ENCODE data around the gene ACTRT2.

Gene ACTRT2

DNA sequence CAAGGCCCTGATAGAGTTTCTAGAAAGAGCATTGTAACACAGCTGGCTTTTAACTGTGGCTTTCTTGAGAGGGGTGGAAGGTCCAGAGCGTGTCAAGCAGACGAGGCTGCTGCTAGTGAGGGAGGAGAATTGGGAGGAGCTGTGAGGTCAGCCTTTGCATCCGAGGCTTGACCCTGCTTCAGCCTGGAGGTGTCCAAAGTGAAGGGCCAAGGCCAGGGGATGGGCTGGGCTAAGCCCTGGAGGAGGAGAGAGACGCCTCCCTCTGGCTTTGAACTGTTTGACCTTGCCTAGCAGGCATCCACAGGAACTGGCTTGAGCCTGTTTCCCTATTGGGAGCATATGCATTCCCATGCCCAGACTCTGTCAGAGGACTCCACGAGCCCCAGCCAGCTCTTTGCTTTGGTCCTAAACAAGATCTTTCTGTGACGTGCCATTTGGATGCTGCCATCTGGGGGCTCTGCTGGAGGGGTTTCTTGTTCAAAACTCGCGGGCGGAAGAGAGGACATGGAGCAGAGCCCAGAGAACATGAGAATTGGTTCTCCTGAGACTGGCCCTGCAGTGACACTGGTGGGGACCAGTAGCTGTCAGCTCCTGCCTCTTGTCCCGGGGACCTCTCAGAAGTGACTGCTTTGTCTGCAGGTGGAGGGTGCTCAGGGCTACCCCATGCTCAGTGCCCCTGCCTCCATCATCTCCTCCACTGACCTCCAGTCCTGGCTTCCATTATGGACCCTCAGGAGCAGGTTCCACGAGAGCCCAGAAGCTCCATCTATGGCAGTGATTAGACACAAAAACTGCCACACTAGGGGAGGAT lies 5.5 kb downstream of the ACTRT2 start:
- DNase-seq: no peak
- H3K9me3 ChIP-seq (ENCODE audit: control insufficient read depth, low read length): no peaks in the 10 kb centered on the region
- no peak overlapping the region for H3K4me3 ChIP-seq (ENCODE audit: insufficient read depth, low read depth, low read length, poor library complexity, severe bottlenecking)
- H3K4me1 ChIP-seq (ENCODE audit: control insufficient read depth, insufficient read depth, low read length, poor library complexity, severe bottlenecking): no peaks in the 10 kb centered on the region
- H3K27me3 ChIP-seq (replicated peaks; ENCODE audit: control insufficient read depth, insufficient read depth, low read length, poor library complexity, severe bottlenecking): no peaks in the 10 kb centered on the region
- H3K36me3 ChIP-seq (ENCODE audit: control insufficient read depth, insufficient read depth, low read length): no peaks in the 10 kb centered on the region
- no peak overlapping the region for H3K27ac ChIP-seq (ENCODE audit: insufficient read depth, low read length, poor library complexity, severe bottlenecking)

DNA sequence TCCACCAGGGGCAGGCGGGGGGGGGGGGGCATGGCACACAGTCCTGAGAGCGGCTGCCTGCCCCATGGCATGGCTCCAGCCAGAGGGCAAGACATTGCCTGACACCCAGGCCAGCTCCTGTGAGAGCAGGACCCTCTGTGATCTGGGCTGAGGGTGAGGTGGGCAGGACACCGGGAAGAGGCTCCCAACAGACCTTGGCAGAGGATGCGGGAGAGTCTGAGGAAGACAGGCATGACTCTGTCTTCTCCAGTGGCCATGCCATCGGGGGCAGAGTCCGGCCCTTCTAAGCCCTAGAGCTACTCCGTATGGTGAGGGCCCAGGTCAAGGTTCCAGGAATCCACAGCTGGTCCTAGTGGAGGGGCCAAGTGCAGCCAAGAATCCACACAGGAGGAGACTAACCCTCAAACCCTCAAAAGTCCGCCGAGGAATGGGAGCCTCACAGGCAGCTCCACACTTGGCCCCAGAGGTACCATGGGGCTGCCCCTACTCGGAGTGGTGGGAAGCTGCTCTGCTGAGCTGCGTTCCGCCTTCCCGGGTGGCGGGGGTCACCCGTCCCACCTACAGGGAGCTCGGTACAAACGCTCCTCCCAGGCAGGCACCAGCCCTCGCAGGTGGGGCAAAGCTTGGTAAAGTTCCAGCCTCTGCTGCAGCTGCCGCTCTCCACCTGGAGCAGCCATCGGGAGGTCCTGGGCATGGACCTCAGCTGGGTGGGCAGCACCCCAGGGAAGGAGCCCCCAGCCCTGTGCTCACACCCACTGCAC lies 6.5 kb downstream of the ACTRT2 start:
- Histone ChIP-seq H3K4me3 (ENCODE audit: insufficient read depth, low read depth, low read length, poor library complexity, severe bottlenecking) (no peak overlapping the region), H3K27me3 (replicated peaks; ENCODE audit: control insufficient read depth, insufficient read depth, low read length, poor library complexity, severe bottlenecking) (no peaks in the 10 kb centered on the region), H3K9me3 (ENCODE audit: control insufficient read depth, low read length) (no peaks in the 10 kb centered on the region), H3K27ac (ENCODE audit: insufficient read depth, low read length, poor library complexity, severe bottlenecking) (no peak overlapping the region), H3K4me1 (ENCODE audit: control insufficient read depth, insufficient read depth, low read length, poor library complexity, severe bottlenecking) (peaks cover 4% of the 10 kb centered on the region), H3K36me3 (ENCODE audit: control insufficient read depth, insufficient read depth, low read length) (no peaks in the 10 kb centered on the region)
- no peak for DNase-seq

DNA sequence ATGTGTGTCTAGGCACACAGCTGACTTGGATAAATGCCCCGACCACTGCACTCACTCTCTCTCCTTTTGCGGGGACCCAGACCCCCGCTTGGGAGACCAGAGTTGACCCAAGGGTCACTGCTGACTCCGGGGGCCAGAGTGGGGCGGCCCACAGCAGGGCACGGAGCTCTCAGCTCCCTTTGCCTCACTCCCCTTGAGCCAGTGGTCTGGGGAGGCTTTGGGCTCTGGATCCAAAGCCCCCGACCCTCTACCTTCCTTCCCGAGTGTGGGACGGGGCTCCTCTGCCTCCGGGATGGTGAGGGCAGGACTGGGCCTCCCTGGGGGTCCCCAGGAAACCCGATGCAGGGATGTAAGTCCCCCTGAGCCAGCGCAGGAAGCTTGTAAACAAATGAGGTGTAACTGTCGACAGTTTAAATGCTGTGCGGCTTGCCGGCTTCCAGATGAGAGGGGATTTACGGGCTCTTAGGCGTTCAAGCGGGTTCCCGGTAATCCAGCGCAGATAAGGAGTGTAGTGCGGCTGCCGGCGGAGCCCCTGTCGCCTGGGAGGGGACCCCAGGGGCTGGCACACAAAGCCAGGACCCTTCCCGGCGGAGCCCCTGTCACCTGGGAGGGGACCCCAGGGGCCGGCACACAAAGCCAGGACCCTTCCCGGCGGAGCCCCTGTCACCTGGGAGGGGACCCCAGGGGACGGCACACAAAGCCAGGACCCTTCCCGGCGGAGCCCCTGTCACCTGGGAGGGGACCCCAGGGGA lies 7.4 kb downstream of the ACTRT2 start:
- DNase-seq: no peak
- Histone ChIP-seq H3K4me3 (ENCODE audit: insufficient read depth, low read depth, low read length, poor library complexity, severe bottlenecking) (no peak overlapping the region), H3K36me3 (ENCODE audit: control insufficient read depth, insufficient read depth, low read length) (no peaks in the 10 kb centered on the region), H3K27ac (ENCODE audit: insufficient read depth, low read length, poor library complexity, severe bottlenecking) (no peak overlapping the region), H3K27me3 (replicated peaks; ENCODE audit: control insufficient read depth, insufficient read depth, low read length, poor library complexity, severe bottlenecking) (no peaks in the 10 kb centered on the region), H3K9me3 (ENCODE audit: control insufficient read depth, low read length) (no peaks in the 10 kb centered on the region), H3K4me1 (ENCODE audit: control insufficient read depth, insufficient read depth, low read length, poor library complexity, severe bottlenecking) (peaks cover 10% of the 10 kb centered on the region)

DNA sequence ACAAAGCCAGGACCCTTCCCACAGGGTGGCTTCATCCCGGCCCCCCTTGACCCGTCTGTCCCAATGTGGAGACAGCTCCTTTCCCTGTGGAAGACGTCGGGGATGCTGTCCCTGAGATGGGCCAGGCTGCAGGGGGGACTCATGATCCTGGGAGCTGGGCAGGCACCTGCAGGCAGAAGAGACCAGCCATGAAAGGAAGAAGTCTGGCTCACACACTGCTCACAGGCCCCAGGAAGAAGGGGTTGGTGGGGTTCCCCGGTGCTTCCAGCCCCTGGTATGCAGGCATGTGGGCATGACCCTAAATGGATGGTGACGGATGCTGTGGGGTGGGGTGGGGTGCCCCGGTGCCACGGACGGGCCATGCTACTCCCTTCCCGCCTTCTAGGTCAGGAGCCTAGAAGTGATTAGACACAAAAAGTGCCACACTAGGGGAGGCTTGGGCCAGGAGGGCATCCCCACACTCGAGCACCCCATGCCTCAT lies 8.3 kb downstream of the ACTRT2 start:
- peaks cover 13% of the 10 kb centered on the region for H3K4me1 ChIP-seq (ENCODE audit: control insufficient read depth, insufficient read depth, low read length, poor library complexity, severe bottlenecking)
- H3K27ac ChIP-seq (ENCODE audit: insufficient read depth, low read length, poor library complexity, severe bottlenecking): no peak overlapping the region
- no peak for DNase-seq
- H3K27me3 ChIP-seq (replicated peaks; ENCODE audit: control insufficient read depth, insufficient read depth, low read length, poor library complexity, severe bottlenecking): no peaks in the 10 kb centered on the region
- H3K4me3 ChIP-seq (ENCODE audit: insufficient read depth, low read depth, low read length, poor library complexity, severe bottlenecking): no peak overlapping the region
- H3K36me3 ChIP-seq (ENCODE audit: control insufficient read depth, insufficient read depth, low read length): no peaks in the 10 kb centered on the region
- H3K9me3 ChIP-seq (ENCODE audit: control insufficient read depth, low read length): no peaks in the 10 kb centered on the region

DNA sequence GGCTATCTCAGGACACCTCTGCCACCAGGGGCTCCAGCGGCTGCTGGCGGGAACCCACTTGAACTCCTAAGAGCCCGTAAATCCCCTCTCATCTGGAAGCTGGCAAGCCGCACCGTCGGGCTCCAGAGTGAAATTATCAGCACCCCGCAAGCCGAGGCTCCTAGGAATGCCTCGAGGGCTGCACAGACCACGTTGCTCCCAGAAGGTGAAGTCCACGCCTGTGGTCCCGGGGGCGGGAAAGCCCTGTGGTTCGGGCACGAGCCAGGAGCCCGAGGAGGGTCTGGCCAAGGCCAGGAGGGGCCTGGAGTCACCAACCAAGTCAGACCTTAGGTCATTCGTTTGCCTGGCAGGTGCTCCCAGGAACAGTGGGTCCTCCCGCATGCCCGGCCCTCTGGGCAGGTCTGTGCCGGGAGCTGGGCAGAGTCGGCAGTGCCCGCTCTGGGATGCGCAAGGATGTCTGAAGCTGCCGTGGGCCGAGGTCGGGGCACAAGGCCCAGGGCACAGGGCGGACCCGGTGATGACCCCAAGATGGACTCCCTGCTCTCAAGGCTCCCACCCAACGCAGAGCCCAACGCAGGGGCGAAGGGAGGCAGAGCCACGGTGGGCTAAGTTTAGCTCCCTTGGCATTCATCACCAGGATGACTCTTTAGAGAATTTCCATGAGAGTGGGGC lies 8.9 kb downstream of the ACTRT2 start:
- Histone ChIP-seq H3K27ac (ENCODE audit: insufficient read depth, low read length, poor library complexity, severe bottlenecking) (no peak overlapping the region), H3K4me3 (ENCODE audit: insufficient read depth, low read depth, low read length, poor library complexity, severe bottlenecking) (no peak overlapping the region), H3K9me3 (ENCODE audit: control insufficient read depth, low read length) (no peaks in the 10 kb centered on the region), H3K4me1 (ENCODE audit: control insufficient read depth, insufficient read depth, low read length, poor library complexity, severe bottlenecking) (peaks cover 13% of the 10 kb centered on the region), H3K27me3 (replicated peaks; ENCODE audit: control insufficient read depth, insufficient read depth, low read length, poor library complexity, severe bottlenecking) (no peaks in the 10 kb centered on the region), H3K36me3 (ENCODE audit: control insufficient read depth, insufficient read depth, low read length) (no peaks in the 10 kb centered on the region)
- DNase-seq: no peak

DNA sequence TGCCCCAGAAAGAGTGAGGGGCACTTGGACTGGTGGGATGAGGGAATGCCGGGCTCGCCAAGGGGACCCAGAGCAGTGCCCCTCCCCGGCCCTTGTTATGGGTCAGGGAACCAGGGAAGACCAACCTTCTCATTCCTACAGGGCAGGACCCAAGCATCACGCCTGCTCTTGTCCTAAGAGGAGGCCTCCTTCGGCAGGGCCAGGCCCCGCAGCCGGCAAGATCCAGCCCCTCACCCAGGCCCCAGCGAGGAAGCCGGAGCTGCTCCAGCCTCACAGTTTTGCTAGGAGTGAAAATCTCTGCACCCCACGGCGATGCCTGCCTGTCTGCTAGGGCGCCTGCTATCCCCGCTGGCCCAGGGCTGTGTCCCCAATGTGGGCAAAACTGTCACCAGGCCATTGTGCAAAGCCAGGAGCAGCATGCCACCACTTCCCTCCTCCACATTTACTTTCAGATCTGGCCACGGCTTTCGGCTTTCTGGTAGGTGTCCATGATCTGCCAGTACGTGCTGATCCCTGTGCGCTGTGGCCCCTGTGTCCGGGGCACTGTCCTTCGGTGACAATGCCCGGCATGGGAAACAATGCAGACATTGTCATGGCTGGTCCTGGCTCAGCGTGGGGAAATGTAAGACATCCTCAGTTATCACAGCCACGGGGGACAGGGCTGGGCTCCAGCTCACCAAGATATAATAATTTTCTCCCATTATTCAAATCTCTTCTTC lies 9.6 kb downstream of the ACTRT2 start:
- Histone ChIP-seq H3K4me1 (ENCODE audit: control insufficient read depth, insufficient read depth, low read length, poor library complexity, severe bottlenecking) (peaks cover 13% of the 10 kb centered on the region), H3K36me3 (ENCODE audit: control insufficient read depth, insufficient read depth, low read length) (no peaks in the 10 kb centered on the region), H3K27me3 (replicated peaks; ENCODE audit: control insufficient read depth, insufficient read depth, low read length, poor library complexity, severe bottlenecking) (no peaks in the 10 kb centered on the region), H3K27ac (ENCODE audit: insufficient read depth, low read length, poor library complexity, severe bottlenecking) (no peak overlapping the region), H3K4me3 (ENCODE audit: insufficient read depth, low read depth, low read length, poor library complexity, severe bottlenecking) (no peak overlapping the region), H3K9me3 (ENCODE audit: control insufficient read depth, low read length) (no peaks in the 10 kb centered on the region)
- DNase-seq: no peak

DNA sequence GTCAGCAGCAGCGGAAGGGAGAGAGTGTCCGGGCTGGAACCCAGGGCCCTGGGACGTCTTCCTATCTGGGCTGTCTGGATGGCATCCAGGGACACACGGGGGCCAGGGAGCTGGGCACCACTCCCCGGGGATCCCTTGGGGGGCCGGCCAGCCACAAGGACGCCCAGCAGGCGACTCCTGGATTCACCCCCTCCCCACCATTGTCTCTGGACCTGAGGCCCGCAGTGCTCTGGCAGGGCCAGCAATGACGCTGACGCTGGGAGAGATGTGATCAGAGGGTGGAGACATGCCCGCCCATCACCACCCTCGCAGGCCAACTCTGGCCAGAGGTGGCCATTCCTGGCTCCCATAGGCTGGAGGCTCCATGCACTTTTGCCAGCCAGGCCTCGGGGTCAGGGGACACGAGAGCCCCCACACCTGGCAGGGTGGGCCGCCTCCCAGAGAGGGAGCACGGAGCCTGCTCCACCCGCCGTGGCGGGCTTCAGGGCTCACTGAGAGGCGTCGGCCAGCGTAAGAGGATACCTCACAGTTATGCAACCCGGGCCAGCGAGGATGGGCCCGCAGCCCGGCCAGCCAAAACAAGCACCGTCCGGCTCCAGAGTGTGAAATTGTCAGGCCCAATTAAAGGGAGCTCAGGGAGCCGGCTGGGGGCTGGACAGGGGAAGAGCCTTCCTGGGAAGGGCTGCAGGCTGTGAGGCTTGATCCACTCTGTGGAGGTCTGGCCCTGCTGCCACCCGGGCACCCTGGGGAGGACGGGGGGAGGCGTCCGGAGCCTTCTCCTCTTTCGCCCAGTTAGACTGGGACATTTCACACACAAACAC lies 10.3 kb downstream of the ACTRT2 start:
- no peaks in the 10 kb centered on the region for H3K27me3 ChIP-seq (replicated peaks; ENCODE audit: control insufficient read depth, insufficient read depth, low read length, poor library complexity, severe bottlenecking)
- H3K9me3 ChIP-seq (ENCODE audit: control insufficient read depth, low read length): no peaks in the 10 kb centered on the region
- DNase-seq: no peak
- peaks cover 13% of the 10 kb centered on the region for H3K4me1 ChIP-seq (ENCODE audit: control insufficient read depth, insufficient read depth, low read length, poor library complexity, severe bottlenecking)
- H3K4me3 ChIP-seq (ENCODE audit: insufficient read depth, low read depth, low read length, poor library complexity, severe bottlenecking): no peak overlapping the region
- no peaks in the 10 kb centered on the region for H3K36me3 ChIP-seq (ENCODE audit: control insufficient read depth, insufficient read depth, low read length)
- H3K27ac ChIP-seq (ENCODE audit: insufficient read depth, low read length, poor library complexity, severe bottlenecking): no peak overlapping the region

DNA sequence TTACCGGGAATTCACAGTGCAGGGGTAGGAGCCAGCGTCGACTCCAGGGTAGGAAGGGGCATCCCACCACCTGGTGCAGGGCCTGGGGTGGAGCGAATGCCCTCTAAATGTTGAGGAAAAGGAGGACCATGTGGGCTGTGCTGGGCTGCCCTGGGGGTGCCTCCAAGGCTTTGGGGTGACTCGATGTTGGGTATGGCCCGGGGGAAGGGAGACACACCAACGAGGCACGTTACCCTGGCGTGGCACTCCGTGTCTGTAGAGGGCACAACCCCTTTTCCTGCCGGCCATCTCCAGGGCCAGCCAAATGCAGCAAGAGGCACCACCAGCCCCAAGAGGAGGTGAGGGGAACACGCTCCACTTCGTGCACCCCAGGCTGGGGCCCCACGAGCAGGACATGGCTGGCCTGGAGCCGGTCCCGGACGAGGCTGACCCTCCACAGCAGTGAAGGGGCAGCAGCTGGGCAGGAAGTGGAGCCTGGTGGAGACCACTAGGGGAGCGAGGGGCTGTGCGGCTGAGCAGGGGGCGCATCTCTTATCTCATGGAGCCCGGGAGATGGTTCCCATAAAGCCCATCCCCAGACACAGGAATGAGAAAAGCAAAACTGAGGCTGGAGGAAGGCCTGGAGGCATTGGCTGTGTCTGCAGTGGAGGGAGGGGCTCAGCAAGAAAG lies 11.2 kb downstream of the ACTRT2 start:
- Histone ChIP-seq H3K27me3 (replicated peaks; ENCODE audit: control insufficient read depth, insufficient read depth, low read length, poor library complexity, severe bottlenecking) (no peaks in the 10 kb centered on the region), H3K4me3 (ENCODE audit: insufficient read depth, low read depth, low read length, poor library complexity, severe bottlenecking) (no peak overlapping the region), H3K27ac (ENCODE audit: insufficient read depth, low read length, poor library complexity, severe bottlenecking) (no peak overlapping the region), H3K36me3 (ENCODE audit: control insufficient read depth, insufficient read depth, low read length) (no peaks in the 10 kb centered on the region), H3K4me1 (ENCODE audit: control insufficient read depth, insufficient read depth, low read length, poor library complexity, severe bottlenecking) (peaks cover 13% of the 10 kb centered on the region), H3K9me3 (ENCODE audit: control insufficient read depth, low read length) (no peaks in the 10 kb centered on the region)
- DNase-seq: no peak
